Ammon's horn (tissue), 1 donor: ENCODE data around the gene CADPS2.
"Not testable (repeated sequence)": the region's sequence is repeated elsewhere in the genome, so short reads cannot be mapped to it uniquely, and the experiment has no call there.

Source experiments
- DNase-seq: peaks from one replicate; pipeline ENCODE4 v3.0.0-alpha.2; 2016; ENCODE audit warnings: low spot score

Gene CADPS2

DNA sequence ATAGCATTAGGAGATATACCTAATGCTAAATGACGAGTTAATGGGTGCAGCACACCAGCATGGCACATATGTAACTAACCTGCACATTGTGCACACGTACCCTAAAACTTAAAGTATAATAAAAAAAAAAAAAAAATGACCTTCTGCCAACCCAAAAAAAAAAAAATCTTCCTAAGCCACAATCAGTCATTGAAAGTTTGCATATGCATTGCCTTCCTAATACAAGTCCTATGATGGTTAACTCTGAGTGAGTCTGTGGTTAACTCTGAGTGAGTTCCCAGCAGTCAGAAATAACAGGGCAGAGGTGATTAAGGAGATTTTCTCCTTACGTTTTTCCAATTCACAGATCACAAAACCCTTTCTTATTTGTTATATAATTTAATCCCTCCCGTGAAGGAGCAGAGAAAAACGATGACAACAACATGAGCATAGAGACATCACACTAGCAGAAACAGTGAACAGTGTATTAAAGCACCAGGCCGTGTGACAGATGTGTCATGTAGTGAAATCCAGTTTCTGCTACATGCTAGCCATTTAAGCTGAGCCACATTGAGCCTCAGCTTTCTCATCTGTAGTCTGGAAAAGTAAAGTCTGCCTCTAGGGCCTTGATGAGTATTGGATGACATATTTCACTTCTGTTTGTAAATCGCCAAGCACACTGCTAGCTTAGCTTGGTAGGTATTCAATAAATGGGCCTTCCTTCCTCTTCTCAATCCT, 176.2 kb downstream of the CADPS2 start:
- no peak for DNase-seq

DNA sequence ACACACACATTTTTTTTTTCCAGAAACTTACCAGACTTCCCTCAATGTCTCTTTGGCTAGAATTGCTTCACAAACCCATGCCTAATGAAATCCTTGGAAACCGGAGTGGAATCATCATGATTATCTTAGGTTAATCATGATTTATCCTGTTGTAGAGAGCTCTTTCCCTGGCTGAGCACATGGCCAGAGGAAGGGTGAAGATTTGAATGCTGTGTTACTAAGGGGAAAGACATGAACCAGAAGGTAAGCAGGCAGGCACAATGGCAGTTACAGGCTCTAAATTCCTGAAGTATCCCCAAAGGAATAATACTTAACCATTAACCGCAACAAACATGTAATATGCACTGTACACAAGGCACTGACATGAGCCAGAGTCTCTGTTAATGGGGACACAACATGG, 179.4 kb downstream of the CADPS2 start:
- no peak for DNase-seq

DNA sequence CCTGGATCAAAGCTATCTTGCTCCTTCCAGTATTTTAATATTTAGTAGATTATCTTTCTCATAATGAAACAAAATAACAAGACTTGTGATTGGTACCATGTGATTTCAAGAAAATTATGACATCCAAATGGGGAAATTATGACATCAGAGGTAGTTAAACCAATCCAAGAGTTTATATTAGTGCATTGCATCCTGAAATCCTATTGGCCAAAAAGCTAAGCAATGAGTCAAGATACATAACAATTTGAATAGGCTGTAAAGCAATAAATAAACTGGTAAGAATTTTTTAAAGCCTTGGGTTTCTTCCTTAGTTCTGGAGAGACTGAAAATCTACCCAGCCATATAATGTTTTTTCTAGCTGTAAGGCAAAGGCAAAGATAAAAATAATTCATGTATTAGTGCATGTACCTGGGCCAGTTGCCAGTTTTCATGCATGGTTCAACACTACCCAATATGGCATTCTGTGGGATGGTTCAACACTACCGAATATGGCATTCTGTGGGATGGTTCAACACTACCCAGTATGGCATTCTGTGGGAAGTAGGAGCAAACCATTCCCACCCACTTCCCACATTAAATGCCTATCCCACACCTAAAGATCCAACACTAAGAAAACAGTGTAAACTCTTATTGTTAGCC, 183.3 kb downstream of the CADPS2 start, which contains the start of gene RNF148:
TSS of gene RNF148 (minus strand) at position 51 of the 639 bp plus-strand sequence. CDS start 172 bp downstream, outside the sequence.
- no peak for DNase-seq

DNA sequence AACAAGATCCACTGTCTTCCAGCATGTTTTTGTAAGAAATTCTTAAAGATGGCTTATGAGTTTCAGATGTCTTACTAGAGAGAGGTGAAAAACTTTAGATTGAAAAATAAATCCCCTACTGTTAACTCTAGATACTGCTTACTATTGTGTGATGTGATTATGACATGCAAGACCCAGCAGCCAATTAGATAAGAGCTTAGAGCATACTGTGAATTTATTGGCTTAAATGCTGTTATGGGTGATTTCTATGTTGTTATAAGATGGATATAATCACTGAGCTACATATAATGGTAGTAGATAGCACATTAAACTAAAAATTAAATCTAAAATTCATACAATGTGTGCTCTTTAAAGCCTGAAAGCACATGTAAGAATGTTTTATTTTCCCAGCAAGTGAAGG, 187.2 kb downstream of the CADPS2 start, which contains the start of gene RNF133:
TSS of gene RNF133 (minus strand) at position 101 of the 400 bp plus-strand sequence. CDS start 199 bp downstream, outside the sequence.
- DNase-seq, result no peak

DNA sequence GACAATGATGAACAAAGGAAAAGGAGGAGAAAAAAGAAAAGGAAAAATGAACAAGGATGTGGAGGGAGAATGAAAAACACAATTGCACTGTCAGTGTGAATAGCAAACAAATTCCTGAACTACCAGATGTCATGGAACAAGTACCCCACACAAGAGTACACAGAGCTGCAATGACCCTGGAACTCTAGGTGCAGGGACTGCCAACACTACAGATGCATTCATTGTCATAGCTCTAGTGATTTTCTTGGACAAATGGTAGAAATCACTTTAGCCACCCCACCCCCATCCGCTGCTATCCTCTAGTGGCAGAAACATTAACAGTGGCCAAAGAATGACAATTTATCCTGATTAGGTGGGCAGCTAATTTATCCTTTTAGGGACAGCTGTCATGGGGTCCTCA, 190.4 kb downstream of the CADPS2 start:
- DNase-seq, result no peak

DNA sequence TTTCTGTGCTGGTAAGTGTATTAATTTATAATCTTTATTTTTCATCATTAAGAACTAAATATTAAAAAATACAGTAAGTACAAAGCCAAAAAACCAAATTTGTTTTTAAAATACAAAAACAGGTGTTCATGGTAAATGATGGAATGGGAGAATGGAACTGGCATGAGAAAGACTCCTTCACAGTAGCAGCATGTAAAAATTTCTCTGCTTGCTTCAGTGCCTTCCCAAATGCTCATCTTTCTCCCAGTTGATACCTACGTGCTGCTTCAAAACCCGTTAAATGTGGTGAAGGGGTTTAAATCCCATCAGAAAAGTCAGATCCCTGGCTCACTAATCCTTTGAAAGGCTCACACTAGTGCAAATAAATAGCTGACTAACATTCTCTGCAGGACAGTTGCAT, 191.6 kb downstream of the CADPS2 start:
- DNase-seq, result no peak

DNA sequence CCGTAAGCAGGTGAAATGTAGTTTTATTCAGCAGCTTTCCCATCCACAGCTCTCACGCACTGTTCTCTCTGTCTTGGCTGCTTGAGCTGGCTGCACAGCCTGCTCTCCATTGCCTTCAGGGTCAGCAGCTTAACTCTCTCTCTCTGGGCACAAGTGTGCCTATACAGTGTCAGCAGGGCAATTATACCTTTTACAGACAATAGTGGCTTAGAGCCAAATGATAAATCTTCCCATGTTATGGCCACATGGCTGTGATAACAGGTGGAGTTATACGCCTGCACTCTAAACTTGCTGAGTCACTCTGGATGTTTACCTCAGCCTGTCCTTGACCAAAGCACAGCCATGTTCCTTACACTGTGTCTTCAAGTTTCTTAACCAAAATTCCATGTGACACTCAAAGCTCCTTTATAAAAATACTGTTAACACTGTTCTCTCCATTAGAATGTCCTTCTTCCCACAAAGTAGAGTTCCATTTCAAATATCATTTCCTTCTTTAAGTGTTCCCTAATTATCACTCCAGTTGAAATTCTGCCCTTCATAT, 193.4 kb downstream of the CADPS2 start:
- no peak for DNase-seq

DNA sequence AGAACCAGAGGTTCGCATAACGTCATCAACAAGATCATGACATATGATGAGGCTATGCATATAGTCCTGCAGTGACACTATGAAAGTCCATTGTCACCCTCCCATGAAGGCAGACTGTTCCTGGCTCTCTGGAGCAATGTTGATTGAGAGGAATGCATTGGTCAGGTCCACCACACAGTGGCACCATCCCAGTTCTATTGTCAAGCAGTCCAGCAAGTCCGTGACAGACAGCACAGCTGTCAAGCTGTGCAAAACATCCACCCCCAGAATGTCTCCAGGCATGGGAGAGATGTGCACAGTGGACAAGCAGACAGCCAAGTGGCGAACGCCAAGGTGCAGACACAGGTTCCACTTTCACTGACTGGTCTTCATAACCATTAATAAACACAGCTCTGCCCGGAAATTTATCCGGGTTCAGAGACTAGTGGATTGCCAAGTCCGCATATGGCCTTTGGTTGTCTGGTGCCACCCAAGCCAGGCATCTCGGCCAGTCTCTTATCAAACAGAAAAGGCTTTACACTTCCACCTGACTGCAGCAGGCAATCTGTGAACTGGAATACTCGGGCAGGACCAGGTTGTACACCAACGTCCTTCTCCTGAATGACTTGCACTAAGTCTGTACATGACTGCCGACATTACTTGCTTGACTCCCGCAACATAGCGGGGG, 194.6 kb downstream of the CADPS2 start:
- DNase-seq, result no peak

DNA sequence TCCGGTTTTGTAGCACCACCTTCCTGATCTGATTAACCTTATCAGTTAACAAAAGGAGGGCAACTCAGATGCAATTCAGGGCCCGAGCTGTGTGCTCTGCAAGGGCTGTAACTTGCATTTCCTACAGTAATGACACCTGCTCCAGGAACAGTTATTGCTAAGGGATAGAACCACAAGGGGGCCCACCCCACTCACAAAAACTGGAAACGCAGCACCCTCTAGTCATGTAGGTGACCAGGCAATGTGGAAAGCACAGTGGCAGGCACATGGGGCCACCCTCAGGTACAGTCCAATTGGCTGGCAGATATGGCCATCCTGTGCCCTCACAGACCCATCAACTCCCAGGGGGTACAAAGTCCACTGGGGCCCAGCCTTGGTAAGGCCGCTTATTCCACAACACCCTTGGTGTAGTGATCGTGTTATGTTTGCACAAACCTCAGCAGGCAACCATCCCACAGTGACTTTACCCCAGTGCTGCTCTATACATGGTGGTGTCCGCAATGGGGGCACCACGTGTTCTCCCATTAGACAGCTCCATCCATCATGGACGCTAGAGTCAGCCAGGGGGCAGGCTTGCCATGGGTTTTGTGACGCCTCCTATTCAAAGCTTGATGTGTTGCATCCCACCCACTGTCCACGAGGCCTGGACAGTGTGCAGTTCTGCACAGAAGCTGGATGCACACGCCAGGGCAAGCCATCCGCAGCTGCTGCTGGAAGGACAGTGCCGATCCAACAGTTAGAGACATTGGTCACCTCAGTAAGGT, 196.7 kb downstream of the CADPS2 start:
- DNase-seq, result no peak

DNA sequence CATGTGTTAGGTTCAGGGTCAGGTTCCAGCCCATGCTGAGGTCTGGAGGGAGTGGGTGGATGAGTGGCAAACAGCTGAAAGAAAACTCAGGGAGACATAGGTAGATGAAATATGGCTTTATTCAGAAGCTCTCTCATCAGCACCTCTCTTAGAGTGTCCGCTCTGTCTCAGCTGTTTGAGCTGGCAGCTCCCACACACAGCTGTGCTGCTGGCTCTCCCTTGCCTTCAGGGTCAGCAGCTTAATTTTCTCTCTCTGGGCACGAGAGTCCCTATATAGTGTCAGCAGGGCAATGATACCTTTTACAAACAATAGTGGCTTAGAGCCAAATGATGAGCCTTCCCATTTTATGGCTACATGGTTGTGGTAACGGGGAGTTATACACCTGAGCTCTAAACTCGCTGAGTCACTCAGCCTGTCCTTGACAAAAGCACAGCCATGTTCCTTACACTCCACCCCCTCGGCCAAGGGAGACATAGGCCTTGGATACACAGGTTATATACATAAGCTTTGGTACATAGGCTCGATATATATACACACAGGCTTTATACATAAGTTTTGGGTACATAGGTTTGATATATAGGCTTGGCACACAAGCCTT, 197.8 kb downstream of the CADPS2 start:
- DNase-seq, result no peak

DNA sequence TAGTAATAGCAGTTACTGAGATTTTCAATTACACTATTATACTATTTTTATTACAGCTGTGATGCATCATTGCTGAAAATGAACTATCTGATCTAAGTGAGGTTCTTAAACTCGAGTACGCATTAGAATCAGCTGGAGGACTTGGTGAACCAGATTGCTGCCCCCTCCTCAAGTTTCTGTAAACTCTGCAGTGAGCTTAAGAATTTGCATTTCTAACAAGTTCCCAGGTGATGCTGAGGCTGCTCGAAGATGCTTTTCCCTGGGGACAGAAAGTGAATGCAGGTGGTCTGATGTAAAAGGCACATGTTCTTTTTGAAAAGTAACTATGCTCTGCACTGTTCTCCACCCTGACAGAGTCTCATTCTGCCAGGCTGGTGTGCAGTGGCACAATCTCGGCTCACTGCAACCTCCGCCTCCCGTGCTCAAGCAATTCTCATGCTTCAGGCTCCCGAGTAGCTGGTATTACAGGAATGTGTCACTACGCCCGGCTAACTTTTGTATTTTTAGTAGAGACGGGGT, 199.8 kb downstream of the CADPS2 start:
- DNase-seq, result no peak

DNA sequence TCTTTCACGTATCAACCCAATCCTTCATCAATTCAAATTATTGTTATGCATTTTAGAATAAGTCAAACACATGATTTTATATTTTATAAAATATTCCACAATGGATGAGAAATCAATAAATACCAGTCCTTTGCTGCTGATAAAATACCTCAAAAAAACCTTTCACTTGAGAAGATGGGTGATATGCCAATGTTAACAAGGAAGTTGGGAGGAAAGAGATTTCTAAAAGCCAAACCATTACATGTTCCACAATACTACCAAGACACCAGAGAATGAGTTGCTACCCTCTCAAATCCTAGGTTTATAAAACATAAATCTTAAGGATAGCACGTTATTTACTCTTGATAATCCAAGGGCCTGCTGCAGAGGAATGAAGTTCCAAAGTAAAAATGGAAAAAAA, 201.8 kb downstream of the CADPS2 start:
- no peak for DNase-seq

DNA sequence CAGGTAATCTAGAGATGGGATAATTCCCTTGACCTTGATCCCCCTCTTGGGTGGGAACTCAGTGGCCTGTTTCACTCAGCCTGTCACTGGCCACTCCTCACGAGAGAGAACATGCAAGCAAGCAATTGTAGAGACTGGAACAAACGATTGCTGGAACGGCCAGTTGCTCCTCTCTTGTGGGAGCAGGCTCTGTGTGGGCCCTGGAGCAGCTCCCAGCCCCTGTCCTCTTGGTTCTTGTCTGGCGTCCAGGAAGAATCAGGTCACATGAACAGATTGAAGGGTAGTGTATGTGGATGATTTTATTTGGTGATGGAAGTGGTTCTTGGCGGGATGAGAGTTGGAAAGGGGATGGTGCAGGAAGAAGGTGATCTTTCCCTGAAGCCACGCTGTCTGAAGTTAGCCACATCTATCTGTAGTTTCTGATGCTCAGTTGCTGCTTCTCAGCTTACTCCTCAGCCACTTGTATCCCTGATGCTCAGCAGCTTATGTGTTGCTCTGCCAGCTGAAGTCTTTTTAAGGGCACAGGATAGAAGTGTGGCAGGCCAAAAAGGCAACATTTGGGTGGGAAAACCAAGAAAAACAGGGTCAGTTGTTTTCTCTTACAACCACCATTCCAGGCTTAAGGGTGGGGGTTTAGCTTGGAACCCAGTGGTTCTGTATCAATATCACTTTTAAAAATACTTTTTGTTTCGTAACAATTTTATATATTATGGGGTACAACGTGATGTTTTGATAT, 203.3 kb downstream of the CADPS2 start:
- DNase-seq, result no peak

DNA sequence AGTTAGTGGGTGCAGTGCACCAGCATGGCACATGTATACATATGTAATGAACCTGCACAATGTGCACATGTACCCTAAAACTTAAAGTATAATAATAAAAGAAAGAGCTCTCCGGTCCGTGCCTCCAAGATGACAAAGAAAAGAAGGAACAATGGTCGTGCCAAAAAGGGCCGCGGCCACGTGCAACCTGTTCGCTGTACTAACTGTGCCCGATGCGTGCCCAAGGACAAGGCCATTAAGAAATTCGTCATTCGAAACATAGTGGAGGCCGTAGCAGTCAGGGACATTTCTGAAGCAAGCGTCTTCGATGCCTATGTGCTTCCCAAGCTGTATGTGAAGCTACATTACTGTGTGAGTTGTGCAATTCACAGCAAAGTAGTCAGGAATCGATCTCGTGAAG, 205.1 kb downstream of the CADPS2 start:
- not testable (repeated sequence) for DNase-seq

DNA sequence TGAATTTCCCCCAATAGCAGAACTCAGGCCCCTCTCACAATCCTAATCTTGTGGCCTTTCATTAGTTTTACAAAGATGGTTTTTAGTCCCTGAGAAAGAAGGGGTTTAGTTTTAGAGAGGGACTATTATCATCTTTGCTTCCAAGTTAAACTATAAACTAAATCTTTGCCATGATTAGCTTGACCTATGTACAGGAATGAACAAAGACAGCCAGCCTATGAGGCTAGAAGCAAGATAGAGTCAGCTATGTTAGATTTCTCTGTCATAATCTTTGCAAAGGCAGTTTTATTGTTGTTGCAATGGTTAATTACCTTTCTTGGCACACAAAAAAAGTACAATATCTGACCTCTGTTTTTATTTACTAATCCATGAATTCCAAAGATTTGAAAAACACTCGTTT, 206.4 kb downstream of the CADPS2 start:
- DNase-seq, result no peak

DNA sequence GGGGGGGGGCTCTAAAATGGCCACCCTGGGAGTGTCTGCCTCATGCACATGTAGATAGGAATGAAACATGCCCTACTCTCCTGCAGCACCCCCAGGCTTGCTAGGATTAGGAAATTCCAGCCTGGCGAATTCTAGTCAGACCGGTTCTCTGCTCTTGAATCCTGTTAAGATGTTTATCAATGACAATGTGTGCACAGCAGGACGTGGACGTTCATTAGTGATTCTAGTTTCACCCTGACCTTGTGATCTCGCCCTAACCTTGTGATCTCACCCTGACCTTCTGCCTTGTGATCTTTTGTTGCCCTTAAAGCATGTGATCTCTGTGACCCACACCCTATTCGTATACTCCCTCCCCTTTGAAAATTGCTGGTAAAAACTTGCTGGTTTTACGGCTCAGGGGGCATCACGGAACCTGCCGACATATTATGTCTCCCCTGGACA, 207.0 kb downstream of the CADPS2 start:
- not testable (repeated sequence) for DNase-seq

DNA sequence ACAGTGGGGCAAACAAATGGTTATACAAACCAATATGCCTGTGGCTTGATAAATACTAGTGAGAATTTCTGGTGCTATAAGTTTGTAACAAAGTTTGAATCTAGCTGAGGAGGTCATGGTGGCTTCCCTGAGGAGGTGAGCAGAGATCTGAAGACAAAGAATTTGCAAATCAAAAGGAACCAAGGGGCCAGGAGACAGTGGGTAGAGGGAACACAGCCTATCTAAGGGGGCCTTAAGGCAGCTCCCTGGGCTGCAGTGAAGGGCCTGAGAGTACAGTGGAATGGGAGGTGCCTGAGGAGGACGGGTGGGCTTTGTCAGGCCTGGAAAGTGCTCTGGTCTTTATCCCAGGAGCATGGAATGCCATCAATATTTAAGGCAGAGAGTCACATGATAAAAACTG, 209.1 kb downstream of the CADPS2 start:
- no peak for DNase-seq

DNA sequence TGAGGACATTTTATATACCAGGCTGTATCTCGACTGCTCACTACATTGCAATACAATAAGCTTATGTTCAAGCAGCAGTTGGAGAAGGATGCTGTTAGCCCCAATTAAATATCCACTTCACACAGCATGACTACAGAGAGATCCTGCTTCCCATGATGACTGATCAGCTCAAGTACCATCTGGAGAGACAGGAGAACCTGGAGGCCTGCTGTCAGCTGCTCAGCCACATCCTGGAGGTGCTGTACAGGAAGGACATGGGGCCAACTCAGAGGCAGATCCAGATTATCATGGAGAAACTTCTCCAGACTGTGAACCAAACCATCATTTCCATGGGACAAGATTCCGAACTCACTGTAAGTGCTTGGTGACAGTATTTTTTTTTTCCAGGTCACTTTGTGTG, 209.8 kb downstream of the CADPS2 start:
- no peak for DNase-seq

DNA sequence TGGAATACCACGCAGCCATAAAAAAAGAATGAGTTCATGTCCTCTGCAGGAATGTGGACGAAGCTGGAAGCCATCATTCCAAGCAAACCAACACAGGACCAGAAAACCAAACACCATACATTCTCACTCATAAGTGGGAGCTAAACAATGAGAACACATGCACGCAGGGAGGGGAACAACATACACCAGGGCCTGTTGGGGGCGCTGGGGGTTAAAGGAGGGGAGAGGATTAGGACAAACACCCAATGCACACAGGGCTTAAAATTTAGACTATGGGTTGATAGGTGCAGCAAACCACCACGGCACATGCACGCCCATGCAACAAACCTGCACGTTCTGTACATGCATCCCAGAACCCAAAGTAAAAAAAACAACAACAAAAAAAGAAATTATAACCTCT, 210.6 kb downstream of the CADPS2 start:
- no peak for DNase-seq

DNA sequence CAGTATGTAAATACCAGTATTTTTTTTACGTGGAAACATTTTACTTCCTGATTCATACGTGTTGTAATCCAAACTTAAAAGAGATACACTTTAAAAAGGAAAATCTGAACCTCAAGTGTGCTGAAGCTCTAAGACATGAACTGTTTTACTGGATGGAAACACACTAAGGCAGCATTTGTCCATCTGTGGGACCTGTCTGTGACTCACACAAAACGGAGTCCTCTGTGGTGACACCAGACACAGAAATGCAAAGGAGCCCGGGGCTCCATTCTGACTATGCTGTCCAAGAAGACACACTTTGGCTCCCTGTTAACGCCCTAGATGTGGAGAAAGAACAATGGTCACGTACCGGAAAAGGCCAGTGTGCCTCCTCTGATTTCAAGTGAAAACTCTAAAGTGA, 211.2 kb downstream of the CADPS2 start:
- no peak for DNase-seq

DNA sequence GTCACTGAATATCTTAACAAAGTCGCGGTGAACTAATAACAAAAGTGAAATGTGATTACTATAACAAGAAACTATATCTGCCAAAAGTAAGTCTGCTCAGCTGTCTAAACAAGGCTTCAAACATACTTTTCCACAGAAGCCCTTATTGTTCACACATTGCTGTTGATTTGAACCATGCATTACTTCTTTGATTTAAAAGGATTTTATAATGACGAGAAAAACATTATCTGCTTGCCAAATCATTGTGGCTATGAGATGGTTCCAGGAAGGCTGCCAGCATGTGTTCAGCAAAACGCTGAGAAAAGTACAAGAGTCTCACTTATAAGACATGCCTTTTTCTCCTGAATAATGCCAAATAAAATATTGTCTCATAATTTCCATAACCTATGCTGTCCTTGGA, 211.8 kb downstream of the CADPS2 start:
- DNase-seq, result peak; percentile 22
